ENCODE results near the gene OGG1. TPM values are rescaled to one million over a fixed set of nuclear protein-coding genes. Genes with fewer than 3 reads are reported as not detected.

OGG1 gene
- total RNA-seq, 1 donor = 25.7 TPM

- Histone ChIP-seq H3K4me1 (ENCODE audit: insufficient read depth, low read length) (peaks cover 7% of the 10 kb centered on the region), H3K79me2 (ENCODE audit: insufficient read depth, low read length) (peaks cover 10% of the 10 kb centered on the region), H3K27ac (ENCODE audit: low read depth, low read length) (no peak overlapping the region), H3K4me3 (ENCODE audit: insufficient read depth, low read length) (no peak overlapping the region), H3K36me3 (ENCODE audit: insufficient read depth, low read length) (peaks cover 57% of the 10 kb centered on the region), H3K4me2 (ENCODE audit: insufficient read depth, low read length) (no peak overlapping the region), H2AFZ (ENCODE audit: low read length) (no peak overlapping the region), H3K9me3 (ENCODE audit: low read depth, low read length) (no peaks in the 10 kb centered on the region), H4K20me1 (ENCODE audit: insufficient read depth, low read length) (no peaks in the 10 kb centered on the region), H3K27me3 (ENCODE audit: insufficient read depth, low read length) (no peaks in the 10 kb centered on the region)
- peak; percentile 48 for TF ChIP-seq CTCF (IDR thresholded peaks at IDR 0.05; ENCODE audit: extremely low read depth, low read depth, low read length)
- peak; percentile 36 for DNase-seq (ENCODE audit: insufficient read length, low spot score, missing footprints)
Observed at GRCh38 chr3:9786825-9787669, 37.3 kb downstream of the OGG1 start.

GRCh38 chr3:9787714-9788113, 38.0 kb downstream of the OGG1 start:
- H4K20me1 ChIP-seq (ENCODE audit: insufficient read depth, low read length) = no peaks in the 10 kb centered on the region
- peaks cover 11% of the 10 kb centered on the region for H3K79me2 ChIP-seq (ENCODE audit: insufficient read depth, low read length)
- no peak overlapping the region for H3K4me2 ChIP-seq (ENCODE audit: insufficient read depth, low read length)
- H3K36me3 ChIP-seq (ENCODE audit: insufficient read depth, low read length) = peaks cover 54% of the 10 kb centered on the region
- H3K27me3 ChIP-seq (ENCODE audit: insufficient read depth, low read length) = no peaks in the 10 kb centered on the region
- DNase-seq (ENCODE audit: insufficient read length, low spot score, missing footprints) = no peak
- no peak overlapping the region for H3K27ac ChIP-seq (ENCODE audit: low read depth, low read length)
- H3K4me3 ChIP-seq (ENCODE audit: insufficient read depth, low read length) = no peak overlapping the region
- no peak overlapping the region for H2AFZ ChIP-seq (ENCODE audit: low read length)
- peaks cover 7% of the 10 kb centered on the region for H3K4me1 ChIP-seq (ENCODE audit: insufficient read depth, low read length)
- no peaks in the 10 kb centered on the region for H3K9me3 ChIP-seq (ENCODE audit: low read depth, low read length)
- TF ChIP-seq CTCF (IDR thresholded peaks at IDR 0.05; ENCODE audit: extremely low read depth, low read depth, low read length) = no peak

- Histone ChIP-seq H2AFZ (ENCODE audit: low read length) (no peak overlapping the region), H3K4me1 (ENCODE audit: insufficient read depth, low read length) (peaks cover 12% of the 10 kb centered on the region), H3K36me3 (ENCODE audit: insufficient read depth, low read length) (peaks cover 40% of the 10 kb centered on the region), H3K27ac (ENCODE audit: low read depth, low read length) (no peak overlapping the region), H3K4me3 (ENCODE audit: insufficient read depth, low read length) (no peak overlapping the region), H3K4me2 (ENCODE audit: insufficient read depth, low read length) (peak overlapping the region; percentile 99), H3K27me3 (ENCODE audit: insufficient read depth, low read length) (no peaks in the 10 kb centered on the region), H3K9me3 (ENCODE audit: low read depth, low read length) (no peaks in the 10 kb centered on the region), H3K79me2 (ENCODE audit: insufficient read depth, low read length) (peaks cover 43% of the 10 kb centered on the region), H4K20me1 (ENCODE audit: insufficient read depth, low read length) (peaks cover 12% of the 10 kb centered on the region)
- DNase-seq (ENCODE audit: insufficient read length, low spot score, missing footprints) = peak; percentile 68
- TF ChIP-seq CTCF (IDR thresholded peaks at IDR 0.05; ENCODE audit: extremely low read depth, low read depth, low read length) = no peak
Observed at GRCh38 chr3:9791127-9791526, 41.4 kb downstream of the OGG1 start.

- Histone ChIP-seq H3K4me1 (ENCODE audit: insufficient read depth, low read length) (peaks cover 12% of the 10 kb centered on the region), H4K20me1 (ENCODE audit: insufficient read depth, low read length) (peaks cover 14% of the 10 kb centered on the region), H3K36me3 (ENCODE audit: insufficient read depth, low read length) (peaks cover 33% of the 10 kb centered on the region), H3K9me3 (ENCODE audit: low read depth, low read length) (no peaks in the 10 kb centered on the region), H3K4me2 (ENCODE audit: insufficient read depth, low read length) (peak overlapping the region; percentile 99), H3K4me3 (ENCODE audit: insufficient read depth, low read length) (peak overlapping the region; percentile 91), H3K27ac (ENCODE audit: low read depth, low read length) (peak overlapping the region; percentile 93), H3K79me2 (ENCODE audit: insufficient read depth, low read length) (peaks cover 50% of the 10 kb centered on the region), H3K27me3 (ENCODE audit: insufficient read depth, low read length) (no peaks in the 10 kb centered on the region), H2AFZ (ENCODE audit: low read length) (peak overlapping the region; percentile 73)
- DNase-seq (ENCODE audit: insufficient read length, low spot score, missing footprints) = peak; percentile 9
- no peak for TF ChIP-seq CTCF (IDR thresholded peaks at IDR 0.05; ENCODE audit: extremely low read depth, low read depth, low read length)
Observed at GRCh38 chr3:9791790-9792404, 42.1 kb downstream of the OGG1 start.
